Stimulated activated naive CD4-positive, alpha-beta T cell treated with Interleukin-2 at 50 U/mL for 16 hours (primary cell): Measurements from ENCODE around the gene ANKRD13D.

Experiments used
- DNase-seq: peaks from one replicate; lab custom pipeline; 2025; lab: John Stamatoyannopoulos, UW

Gene ANKRD13D

GRCh38 chr11:67285541-67286498, 3.3 kb upstream of the ANKRD13D start:
- no peak for DNase-seq

DNA sequence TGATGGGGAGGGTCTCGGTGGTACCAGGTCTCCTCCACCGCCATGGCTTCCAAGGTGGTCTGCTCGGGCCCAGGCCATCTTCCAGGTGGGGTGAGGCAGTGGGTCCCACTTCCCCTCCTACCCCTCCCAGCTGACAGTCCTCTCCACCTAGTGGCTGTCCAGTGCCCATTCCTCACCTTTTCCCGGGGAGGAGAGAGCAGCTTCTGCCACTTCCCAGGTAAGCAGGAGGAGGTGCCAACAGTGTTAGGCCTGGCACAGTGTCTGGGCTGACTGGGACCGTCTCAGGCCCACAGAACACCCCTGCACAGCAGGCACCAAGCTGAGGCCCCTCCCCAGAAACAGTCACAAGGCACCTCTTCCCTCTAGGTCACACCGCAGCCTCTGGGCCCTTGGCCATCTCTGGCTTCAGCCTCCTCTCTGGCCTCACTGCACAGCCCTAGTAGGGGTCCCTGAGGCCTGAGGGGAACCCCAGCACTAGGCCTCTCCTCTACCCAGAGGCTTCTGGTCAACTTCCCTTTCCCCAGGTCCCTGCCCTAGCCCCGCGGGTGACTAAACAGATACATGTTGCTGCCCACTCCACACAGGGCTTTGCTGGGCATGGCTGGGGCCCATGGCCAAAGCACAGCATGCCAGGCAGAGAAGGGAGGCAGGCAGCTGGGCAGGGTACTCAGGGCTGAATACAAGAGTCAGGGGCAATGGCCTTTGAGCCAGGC, 2.3 kb upstream of the ANKRD13D start:
- no peak for DNase-seq

DNA sequence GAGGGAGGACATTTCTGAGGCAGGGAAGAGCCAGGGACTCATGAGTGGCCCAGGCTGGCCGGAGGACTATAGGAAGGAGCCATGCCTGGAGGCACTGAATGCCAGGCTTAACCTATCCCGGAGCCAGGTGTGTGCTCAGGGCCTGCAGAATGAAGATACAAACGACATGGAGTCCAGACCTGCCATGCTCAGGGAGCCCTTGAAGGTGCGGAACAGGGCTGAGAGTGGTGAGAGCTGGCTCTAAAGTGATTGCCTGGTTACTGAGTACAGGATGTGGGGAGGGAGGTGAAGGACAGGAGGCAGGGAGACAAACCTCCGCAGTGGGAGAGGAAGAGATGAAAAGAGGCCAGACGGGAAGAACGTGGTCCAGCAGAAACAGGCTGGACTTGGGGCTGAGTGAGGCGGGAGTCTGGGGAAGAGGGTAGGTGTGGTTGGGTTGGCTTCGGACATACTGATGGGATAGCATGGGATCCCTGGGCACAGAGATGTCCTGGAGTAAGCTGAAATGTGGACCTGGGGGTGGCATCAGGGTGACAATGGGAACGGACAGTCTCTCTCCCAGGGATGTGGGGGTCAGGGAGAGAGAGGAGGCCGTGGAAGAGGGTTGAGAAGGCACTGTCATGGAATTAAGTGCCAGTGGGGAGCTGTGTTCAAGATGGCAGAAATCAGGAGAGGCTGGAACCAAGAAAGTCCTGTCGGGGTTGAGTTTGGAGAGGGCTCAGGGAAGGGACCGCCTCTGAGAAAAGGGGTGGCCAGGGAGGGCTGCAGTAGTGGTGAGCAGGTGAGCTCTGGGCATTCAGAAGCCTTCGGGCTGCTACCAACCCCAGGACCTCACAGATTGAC, 1.5 kb upstream of the ANKRD13D start:
- no peak for DNase-seq

DNA sequence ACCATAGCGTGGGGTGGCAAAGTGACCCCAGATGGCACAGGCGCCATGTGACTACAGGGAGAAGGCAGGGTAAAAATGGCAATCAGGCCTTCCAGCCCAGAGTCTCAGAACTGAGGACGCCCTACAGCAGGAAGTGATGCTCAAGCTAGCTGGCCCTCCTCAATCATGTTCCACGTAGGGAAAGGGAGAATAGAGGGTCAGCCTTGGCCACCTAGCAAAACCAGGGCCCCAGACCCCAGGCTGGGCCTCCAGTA, 978 bp upstream of the ANKRD13D start:
- DNase-seq = no peak

DNA sequence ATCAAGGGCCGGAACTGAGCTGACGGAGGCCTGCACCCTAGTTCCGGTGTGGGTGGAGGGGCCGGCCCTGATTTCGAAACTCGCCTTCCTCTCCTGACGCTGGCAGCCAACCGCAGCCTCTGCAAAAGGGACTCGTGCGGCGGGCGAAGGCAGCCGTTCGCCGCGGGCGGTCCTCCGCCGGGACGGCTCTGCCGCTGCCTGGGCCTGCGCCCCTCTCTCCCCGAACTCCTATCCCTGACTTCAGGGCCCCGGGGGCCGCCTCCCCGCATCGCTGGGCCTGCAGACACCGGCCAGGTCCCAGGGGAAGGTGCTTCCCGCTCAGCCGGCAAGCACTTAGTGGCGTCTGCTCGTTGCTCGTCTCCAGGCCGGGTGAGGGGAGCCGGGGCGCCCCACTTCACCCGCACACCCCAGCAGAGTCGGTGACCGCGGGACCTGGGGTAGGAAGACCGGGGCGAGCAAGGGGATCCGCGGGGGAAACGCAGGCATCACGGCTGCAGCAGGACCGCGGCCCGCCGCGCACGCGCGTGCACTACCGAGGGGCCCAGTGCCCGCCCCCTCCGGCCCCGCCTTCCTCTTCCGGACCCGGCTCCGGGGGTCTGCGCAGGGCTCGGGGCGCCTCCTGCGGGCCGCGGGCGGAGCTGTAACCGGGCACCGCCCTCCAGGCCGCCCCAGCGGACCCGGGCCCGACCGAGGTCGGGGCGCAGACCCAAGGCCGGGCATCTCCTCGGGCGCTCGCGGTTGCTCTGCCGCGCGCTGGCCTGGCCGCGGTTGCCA, 464 bp upstream of the ANKRD13D start:
- DNase-seq = peak; percentile 86

- DNase-seq = no peak
Observed at GRCh38 chr11:67289651-67290479, 762 bp downstream of the ANKRD13D start.

GRCh38 chr11:67290801-67291200, 1.7 kb downstream of the ANKRD13D start:
- DNase-seq = no peak

- no peak for DNase-seq
Observed at GRCh38 chr11:67291481-67292381, 2.6 kb downstream of the ANKRD13D start.

GRCh38 chr11:67292671-67293070, 3.6 kb downstream of the ANKRD13D start:
- no peak for DNase-seq

GRCh38 chr11:67293090-67293489, 4.0 kb downstream of the ANKRD13D start:
- peak; percentile 14 for DNase-seq

DNA sequence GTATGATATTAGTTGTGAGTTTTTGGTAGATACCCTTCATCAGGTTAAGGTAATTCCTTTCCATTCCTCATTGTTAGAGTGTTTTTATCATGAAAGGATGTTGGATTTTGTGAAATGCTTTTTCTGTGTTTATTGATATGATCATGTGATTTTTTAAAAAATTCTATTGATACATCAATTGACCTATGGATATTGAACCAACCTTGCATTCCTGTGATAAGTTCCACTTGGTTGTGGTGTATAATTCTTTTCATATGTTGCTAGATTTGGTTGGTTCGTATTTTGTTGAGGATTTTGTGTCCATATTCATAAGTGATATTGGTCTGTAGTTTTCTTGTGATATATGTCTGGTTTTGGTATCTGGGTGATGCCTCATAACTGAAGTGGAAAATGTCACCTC, 6.7 kb downstream of the ANKRD13D start:
- no peak for DNase-seq

GRCh38 chr11:67298786-67299185, 9.7 kb downstream of the ANKRD13D start:
- no peak for DNase-seq

- DNase-seq = no peak
Observed at GRCh38 chr11:67299471-67300191, 10.5 kb downstream of the ANKRD13D start.

GRCh38 chr11:67300256-67300755, 11.2 kb downstream of the ANKRD13D start:
- DNase-seq = no peak

DNA sequence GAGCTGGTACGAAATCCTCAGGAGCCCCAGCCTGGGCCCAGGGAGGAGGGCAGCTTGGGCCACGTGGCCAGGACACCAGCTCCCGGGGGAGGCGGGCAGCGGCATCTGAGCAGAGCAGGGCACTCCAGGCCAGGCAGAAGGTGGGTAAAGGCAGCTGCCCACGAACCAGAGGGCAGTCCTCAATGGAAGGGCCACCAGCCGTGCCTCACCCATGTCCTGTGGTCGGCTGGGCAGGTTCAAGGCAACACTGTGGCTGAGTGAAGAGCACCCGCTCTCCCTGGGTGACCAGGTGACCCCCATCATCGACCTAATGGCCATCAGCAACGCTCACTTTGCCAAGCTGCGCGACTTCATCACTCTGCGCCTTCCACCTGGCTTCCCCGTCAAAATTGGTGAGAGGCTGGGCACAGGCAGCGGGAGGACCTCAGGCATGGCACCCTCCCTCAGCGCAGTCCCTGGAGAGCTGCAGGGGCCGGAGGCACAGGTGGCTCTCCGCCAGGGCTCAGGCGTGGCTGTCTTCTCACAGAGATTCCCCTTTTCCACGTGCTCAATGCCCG, 11.7 kb downstream of the ANKRD13D start:
- DNase-seq = no peak

GRCh38 chr11:67301313-67301921, 12.3 kb downstream of the ANKRD13D start:
- DNase-seq = no peak

DNA sequence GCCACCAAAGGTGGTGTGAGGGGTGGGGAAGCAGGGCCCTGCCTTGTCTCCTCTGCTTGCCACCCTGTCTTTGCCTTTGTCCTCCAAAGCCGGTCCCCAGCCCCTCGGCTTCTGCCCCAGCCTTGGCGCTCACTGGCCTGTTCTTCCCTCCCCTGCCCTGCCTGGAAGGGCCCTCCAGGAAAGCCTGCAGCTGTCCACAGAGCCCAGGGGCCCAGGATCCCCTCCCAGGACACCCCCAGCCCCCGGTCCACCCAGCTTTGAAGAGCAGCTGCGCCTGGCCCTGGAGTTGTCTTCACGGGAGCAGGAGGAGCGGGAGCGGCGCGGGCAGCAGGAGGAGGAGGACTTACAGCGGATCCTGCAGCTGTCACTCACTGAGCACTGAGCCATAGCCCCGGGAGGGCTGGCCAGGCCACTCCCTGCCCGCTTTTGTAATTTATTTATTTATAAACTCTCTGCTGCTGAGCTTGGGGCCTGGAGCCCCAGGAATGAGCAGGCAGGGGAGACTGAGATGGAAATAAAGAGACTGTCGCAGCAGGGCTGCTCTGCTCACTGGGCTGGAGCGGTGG, 12.9 kb downstream of the ANKRD13D start:
- DNase-seq = no peak
